Dermis blood vessel endothelial cell (primary cell): ENCODE results near the gene OR1I1. TPM values are rescaled to one million over a fixed set of nuclear protein-coding genes. Genes with fewer than 3 reads are reported as not detected.

Experiments used
- DNase-seq: peaks from one replicate; pipeline ENCODE4 v3.0.0; 2010
- total RNA-seq: library from RNA; depleted of rRNA; stranded (reverse); fragments of >200 nt; gene quantifications from 2 replicates; pipeline ENCODE4 v1.2.3, GENCODE V29; 2014

The OR1I1 gene
- total RNA-seq, 1 donor from 2014 or later, result not detected

DNA sequence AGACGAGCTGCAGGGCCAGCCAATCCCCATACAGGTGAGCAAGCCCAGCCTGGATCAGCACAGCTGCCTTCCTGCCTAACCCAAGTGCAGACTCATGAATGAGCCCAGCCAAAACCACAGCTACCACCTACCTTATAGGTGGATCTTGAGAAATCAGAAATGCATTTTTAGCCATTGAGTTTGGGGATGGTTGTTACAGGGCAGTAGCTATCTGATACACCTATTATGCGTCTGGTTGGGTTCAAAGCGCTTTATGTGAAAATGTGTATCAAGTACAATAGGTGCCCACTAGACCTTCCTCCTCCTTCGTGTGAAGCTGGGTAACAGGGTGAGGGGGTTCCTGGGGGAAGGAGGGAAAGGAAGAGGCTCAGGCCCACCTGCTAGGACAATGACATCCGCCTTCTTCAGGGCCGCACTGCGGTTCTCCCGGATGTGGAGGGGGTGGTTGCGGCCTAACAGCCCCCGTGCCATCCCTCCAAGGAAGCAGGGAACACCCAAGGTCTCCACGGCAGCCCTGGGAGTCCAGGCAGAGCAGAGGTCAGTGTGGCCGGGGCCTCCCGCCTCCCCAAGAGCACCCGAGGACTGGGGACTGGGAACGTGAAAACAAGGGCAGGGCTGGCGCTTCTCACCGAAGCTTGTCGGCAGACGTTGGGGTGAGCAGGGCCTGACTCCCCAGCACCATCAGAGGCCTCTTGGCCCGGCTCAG, 36.9 kb downstream of the OR1I1 start:
- no peak for DNase-seq

DNA sequence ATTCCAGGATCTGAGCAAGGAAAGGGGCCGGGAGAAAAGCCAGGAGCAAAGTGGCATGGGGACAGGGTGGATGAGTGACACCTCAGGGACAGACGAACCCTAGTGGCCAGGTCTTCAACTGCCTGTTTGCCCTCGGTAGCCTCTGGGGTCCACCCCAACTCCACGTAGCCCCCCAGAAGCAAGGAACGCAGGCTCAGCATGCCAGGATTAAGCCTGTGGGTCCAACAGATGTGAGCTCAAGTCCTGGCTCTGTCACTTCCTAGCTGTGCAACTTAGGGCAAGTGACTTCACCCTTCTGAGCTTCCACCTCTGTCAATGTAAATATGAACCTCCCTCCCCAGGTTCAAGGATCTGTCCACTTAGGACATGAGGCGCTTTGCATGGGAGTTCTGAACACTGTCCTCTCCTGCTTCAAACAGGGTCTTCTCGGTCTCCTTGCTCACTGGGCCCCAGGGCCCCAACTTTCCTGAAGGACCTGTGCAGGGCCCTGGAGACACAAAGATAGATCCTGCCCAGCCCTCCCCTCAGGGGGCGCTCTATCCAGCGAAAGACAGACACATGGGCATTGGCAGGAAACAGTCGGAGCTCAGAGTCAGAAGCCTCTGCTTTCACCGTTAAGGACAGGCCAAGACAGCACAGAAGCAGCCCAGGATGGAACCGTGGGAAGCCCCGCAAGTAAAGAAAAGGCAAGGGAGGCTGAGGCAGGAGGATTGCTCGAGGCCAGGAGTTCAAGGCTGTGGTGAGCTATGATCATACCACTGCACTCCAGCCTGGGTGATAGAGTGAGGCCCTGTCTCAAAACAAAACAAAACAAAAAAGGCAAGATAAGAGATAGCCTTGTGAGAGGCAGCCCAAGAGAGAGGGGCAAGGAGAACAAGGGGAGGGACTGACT, 38.4 kb downstream of the OR1I1 start:
- no peak for DNase-seq

- no peak for DNase-seq
Observed at GRCh38 chr19:15122331-15123030, 40.5 kb downstream of the OR1I1 start.

GRCh38 chr19:15123031-15123890, 41.2 kb downstream of the OR1I1 start:
- no peak for DNase-seq

DNA sequence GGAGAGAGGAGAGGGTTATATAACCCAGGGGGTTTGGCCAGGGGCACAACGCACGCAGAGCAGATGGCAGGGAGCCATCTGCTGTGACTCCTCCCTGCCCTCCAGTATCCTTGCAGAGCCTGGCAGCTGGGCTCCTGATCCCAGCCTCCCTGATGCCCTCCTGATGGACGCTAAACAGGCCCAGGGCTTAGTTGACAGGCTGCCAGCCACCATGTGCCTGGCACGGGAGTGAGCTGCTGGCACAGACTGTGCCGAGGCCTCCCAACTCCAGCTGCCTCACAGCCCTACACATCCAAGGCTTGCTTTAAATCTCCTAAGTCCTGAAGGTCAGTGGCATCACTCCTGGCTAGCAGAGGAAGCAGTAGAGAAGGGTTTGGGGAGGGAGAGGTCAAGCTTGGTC, 41.9 kb downstream of the OR1I1 start:
- no peak for DNase-seq

DNA sequence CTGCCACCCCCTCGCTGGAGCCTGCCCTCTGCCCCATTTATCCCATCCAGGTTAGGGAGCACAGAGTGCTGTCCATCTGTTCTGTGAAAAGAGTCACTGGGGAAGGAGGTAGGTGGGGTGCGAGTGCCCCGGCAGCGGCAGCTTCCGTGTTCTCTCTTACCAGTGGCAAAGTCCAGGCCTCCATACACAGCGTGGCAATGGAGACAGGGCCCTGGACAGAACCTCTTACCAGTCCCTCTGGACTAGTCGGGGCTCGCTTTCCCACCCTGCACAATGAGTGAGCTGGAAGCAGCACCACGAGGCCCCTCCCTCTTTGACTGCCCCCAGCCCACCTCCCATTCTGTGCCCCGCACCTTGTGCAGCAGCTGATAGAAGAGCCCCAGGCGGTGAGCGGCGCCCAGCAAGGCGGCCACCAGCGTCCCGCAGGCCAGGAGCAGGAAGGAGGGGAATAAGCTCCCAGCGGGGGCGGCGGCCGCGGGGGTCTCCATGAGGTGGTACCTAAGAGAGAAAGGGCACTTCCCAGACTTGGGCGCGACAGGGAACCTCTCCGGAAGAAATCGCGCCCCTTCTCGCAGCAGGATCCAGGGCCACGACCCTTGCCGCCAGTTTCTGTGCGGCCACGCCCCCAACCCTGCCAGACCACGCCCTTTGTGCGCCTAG, 42.7 kb downstream of the OR1I1 start:
- peak; percentile 29 for DNase-seq

GRCh38 chr19:15125232-15126067, 43.4 kb downstream of the OR1I1 start:
- DNase-seq, result peak; percentile 98

- no peak for DNase-seq
Observed at GRCh38 chr19:15126131-15126910, 44.3 kb downstream of the OR1I1 start.

GRCh38 chr19:15128162-15128770, 46.3 kb downstream of the OR1I1 start:
- no peak for DNase-seq

GRCh38 chr19:15129856-15130585, 48.0 kb downstream of the OR1I1 start:
- DNase-seq, result no peak

GRCh38 chr19:15136234-15136954, 54.4 kb downstream of the OR1I1 start:
- no peak for DNase-seq

- no peak for DNase-seq
Observed at GRCh38 chr19:15137777-15138176, 55.8 kb downstream of the OR1I1 start.

DNA sequence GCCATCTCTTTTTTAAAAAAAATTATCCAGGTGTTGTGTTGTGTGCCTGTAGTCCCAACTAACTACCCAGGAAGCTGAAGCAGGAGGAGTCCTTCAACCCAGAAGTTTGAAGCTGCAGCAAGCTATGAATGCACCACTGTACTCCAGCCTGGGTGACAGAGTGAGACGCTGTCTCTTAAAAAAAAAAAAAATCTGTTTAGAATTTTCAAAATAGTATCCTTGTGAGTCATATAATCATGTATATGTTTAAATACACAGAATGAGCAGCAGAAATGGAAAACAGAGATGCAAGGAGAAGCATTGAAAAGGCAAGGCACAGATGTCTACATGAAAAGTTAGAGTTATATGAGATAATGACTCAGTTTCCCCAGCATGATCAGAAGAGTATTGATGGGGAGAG, 56.4 kb downstream of the OR1I1 start:
- DNase-seq, result no peak

DNA sequence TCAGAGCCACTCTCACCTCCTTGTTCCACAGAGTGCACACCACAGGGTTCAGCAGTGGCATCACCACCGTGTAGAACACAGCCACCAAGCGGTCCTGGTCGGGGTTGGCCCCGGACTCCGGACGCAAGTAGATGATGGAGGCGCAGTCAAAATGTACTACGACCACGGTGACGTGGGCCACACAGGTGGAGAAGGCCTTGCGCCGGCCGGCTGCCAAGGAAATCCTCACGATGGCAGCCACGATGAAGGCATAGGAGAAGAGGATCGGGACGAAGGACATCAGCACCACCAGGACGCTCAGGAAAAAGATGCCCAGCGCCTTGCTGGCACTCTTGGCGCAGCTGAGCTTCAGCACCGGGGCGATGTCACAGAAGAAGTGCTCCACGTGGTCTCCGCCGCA, 59.1 kb downstream of the OR1I1 start:
- no peak for DNase-seq

GRCh38 chr19:15142313-15142712, 60.3 kb downstream of the OR1I1 start:
- DNase-seq, result no peak
